SKM-1 treated with dmso at 0.1 percent for 144 hours (cell line): ENCODE measurements around the gene CFAP100.

ENCODE experiments used
- DNase-seq: peaks from one replicate; lab custom pipeline; 2025; ENCODE audit not compliant: unreplicated experiment; lab: John Stamatoyannopoulos, UW

Gene CFAP100

DNA sequence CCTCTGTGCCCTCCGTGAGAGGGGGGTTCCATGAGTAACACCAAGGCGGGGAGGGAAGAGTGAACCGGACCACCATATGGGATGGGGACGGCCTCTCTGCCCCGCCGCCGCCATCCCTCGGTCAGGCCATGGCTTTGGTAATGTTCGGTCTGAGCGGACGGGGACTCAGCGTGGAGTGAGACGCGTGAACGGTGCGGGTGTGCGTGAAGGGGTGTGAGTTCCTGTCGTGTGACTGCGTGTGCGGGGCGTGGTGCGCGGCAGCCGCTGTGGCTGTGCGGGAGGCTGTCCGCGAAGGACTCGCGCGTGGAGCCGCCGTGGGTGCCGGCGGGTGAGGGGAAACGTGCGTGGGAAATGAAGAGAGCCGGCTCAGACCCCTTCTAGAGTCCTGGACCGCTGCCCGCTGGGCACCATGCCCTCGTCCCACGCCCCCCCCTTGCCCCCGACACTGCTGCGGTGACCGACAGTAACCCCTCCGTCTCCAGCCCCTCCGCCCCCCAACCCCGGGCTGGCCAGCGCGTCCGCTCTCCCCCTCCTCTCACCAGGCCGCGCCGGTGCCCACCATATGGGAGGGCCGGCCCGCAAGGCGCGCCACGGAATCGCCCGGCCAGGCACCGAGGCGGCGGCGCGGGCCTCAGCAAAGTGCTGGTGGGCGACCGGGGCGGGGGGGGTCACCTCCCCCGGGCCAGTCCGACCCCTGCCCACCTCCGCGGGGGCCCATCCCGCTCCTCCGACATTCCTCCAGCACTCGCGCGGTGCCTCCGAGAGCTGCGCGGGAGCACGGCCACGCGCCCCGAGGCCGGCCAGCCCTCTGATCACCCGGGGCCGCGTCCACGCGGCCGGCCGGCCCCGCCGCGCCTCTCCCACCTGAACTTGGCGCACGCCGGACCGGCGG, 38.1 kb upstream of the CFAP100 start:
- DNase-seq: no peak

DNA sequence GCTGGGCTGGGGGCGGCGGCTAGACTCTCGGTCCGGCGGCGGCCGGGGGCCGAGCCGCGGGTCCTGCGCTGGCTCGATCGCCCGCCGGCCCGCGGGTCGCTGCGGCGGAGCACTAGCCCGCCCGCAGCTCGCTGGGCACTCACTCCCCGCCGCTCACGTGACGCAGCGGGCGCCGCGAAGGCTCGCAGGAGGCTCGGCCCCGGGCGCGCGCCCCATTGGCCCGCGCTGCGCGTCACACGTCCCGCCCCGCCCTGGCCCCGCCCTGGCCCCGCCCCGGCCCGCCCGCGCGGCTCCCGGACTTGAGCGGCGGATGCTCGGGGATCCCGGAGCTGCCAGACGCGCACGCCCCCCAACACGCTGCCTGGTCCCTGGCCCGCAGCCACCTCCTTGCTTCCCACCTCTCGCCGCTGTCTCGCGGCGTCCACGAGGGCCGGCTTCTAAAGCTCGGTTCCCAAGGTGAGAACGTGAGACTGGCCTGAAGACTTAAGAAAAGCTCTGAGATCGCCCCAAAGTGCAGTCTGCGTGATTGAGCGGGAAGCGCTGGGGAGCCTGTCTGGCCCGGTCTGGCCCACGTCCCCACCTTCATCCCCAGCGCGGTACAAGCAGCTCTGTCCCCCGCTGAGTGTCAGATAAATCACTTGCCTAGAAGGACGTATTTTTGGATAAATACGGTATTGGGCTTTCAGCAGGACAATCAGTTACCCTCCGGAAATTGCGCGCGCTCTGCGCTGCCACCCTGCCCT, 37.2 kb upstream of the CFAP100 start, which contains the start of gene KLF15:
KLF15 (minus strand) TSS at position 114 of the 743 bp plus-strand sequence. CDS start 4,486 bp downstream, outside the sequence.
- peak; percentile 70 for DNase-seq

DNA sequence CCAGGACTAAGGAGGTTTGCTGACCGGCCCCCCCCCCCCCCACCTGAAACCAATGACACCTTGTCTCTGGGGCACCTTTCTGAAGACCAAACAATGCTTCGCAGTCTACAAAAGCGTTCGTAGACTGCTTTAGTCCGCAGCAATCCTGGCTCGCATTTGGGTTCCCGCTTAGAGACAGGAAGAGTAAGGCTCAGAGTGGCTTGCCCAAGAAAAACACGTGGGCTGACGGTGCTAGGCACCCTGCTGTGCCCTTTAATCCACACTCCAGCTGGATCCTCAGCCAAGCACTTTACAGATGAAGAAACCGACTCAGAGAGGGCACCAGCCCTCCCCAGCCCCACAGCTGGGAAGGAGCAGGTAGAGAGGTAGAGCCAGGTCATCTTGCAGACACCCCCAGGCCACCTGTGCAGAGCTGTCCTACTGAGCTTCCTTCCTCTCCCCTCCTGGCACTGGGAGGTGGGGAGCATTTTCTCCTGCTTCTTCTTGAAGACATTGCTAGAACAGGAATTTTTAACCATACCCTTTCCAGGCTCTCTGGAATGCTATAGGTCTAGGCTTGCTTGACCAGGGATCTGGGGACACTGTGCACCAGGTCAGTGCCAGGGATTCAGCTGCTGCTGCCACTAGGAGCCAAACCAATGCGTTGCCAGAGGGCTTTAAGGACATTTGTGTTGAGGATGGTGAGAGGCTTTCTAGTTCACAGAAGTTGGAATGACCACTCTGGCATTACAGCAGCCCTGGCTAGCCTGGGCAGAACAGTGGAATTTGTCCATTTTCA, 36.5 kb upstream of the CFAP100 start:
- DNase-seq: no peak

DNA sequence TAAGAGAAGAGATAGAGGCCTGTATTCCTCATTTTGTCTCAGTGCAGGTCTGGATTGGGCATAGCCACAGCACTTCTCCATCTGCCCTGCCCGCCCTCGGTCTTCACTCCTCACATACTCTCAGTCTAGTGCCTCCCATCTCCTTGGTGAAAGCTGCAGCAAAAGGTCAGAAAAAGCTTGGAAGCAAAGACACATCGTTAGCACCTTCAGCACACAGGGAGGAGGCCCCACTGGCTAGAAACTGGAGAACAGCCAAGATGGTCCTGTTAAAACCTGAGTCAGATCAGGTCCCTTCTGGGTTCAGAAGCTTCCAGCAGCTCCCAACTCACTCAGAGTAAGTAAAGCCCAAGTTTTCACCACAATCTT, 35.9 kb upstream of the CFAP100 start:
- no peak for DNase-seq

DNA sequence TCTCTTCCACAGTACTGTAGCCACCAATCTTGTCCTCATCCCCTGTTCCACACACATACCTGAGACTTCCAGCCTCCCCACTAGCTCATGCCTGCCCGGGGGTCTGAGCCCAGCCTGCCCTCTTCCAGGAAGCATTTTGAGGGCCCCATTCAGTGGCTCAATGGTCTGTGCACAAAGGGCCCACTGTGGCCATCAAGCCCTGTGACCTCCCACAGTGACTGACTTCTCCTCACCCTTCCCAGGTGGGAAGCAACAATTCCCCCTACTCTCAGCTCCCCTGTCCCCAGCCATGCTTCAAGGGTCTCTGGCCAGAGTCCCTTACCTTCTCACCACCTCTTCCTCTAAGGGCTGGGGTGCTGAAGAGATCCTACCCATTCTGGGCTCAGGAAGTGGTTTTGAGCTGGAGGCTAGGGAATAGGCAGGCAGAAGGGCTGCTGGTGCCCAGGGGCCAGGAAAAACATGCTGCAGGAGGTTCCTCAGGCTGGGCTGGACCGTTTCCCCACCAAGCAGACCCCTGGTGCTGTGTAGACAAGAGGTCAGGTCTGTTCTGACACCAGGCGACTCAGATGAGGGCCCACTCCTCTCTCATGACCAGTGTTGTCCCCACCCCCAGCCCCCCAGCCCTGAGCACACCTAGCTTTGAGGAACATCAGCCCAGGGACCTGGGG, 34.5 kb upstream of the CFAP100 start:
- DNase-seq: no peak

DNA sequence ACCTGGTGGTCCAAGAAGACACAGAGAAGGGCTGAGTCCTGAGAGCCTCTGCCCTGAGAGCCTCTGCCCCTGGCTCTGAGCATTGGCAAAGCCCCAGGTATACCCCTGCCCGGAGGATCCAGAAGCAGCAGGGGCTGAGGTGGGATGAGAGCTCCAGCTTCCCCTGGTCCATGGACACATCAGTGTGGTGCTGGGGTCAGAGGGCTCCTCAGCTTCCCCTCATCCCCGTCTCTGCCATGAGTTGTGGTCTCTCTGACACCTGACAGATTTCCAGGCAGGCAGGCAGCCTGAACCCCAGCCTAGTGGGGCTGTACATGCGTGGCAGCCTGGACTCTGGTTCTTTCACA, 34.0 kb upstream of the CFAP100 start:
- DNase-seq: no peak

DNA sequence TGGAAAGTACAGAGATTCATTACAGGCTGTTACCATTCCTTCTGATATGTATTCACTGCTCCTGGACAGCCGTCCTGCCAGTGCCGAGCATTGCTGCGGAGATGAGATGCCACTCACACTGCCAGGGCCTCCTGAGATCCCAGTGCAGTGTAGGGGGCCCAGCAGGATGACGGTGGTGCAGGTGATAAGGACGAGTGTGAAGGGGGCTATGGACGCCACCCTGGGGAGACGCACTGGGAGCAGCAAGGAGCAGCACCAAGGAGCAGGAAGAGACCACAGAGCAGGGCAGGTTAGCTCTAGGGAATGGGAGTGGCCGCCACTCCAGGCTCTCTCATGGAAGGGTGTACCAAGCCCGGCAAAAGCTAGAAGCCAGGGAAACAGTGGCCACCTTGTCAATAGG, 33.5 kb upstream of the CFAP100 start:
- DNase-seq: no peak

DNA sequence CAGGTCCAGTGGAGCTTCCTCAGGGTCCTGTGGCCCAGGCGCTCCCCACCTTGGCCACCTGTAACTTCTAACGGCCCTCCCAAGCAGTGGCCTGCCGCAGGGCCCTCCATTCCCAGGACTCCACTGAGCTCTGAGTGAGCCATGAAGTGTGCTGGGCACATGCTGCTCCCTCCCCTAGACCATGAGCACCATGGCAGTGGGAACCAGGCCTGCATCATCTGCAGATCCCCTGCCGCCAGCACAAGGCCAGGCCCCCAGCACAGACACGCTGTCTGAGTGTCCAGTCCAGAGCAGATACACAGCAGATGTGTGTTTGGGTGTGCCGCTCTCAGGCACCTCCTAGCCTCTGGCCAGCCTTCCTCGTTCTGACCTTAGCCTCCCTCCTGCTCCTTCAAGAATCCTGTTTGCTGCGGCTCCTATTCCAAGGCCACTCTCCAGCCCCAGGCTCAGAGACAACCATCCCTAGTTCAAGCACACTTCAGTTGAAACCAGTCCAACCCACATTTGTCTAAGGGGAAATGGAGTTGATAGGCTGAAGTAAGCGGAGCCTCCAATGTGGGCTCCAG, 30.5 kb upstream of the CFAP100 start:
- DNase-seq: no peak

DNA sequence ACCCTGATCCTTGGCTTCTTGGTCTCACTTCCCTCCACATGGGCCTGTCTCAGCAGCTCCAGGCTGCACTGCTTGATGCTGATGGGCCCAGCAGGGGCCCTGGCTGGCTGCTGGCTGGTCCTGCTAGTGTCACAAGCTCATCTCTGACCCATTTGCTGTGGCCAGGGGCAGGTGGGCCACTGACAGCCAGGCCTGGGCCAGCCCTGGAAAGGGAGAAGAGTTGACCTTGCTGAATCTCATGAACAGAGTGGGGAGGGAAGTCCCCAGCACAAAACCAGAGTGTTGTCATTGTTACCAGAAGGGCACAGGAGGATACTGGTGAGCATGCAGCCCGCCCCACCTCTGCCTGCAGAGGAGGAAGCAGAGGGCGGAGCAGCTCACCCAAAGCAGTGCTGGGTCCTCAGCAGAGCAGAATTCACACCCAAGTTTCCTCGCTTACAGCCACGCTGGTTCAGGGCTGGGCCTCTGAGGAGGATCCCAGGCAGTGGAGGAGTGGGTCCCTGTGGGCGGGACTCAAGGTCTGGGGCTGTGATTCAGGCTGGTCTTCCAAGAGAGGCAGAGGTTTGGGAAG, 29.9 kb upstream of the CFAP100 start:
- DNase-seq: peak; percentile 17

DNA sequence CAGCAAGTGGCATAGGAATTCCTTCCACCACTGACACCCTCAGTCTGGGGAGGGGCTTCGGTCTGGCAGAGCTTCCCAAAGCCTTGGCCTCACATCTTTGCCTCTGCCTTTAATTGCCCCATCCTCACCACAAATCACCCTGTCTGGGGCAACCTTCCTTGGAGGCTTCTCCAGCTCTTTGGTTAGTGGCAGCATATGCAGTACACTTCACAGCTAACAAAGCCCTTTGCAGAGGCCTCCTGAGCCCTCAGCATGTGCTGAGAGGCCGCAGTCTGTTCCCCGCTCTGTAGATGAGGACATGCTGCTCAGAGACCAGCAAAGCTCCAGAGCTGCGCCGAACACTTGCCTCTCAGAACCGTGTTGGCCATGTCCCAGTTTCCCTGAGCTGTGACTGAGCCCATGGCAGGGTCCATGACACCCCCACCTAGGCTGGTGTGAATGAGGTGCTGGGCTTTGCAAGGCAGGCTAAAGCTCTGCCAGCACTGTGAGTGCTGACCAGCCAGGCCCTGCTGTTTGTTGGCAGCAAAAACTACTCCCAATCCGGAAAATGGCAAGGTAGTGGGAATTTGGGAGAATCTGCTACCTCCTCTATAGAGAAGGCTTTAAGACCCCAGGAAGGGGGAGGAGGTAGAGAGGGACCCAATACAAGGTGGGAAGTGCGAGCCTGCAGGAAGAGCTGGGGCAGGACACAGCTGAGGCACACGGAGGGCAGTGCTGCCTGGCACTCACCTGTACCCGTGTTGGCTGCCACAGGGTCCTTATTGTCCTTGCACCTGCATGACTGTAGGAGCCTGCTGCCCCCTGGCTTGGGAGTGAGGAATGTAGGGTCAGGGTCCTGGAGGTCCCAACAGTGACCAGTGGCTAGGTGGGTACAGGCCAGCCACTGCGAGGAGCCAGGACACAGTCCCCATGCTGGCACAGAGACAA, 29.1 kb upstream of the CFAP100 start:
- DNase-seq: no peak

DNA sequence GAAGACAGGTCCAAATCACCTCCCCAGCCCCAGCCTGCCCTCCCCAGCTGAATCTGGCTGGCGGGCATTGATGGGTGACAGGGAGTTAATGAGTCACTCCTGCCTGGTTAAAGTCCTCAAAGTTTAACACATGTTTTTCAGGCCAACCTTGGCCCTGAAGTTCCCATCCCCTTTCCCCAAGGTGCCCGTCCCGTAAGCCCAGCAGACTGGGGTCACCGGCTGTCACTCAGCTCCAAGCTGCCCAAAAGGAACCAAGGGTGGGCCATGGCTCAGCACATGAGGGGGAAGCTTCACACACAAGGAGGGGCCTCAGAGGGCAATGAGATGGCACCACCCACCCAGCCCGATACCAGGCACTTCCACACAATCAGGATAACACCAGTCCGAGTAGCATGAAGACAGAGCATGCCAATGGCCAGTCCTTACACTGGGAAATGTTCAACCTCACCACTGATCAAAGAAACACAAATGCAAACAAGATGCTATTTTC, 27.3 kb upstream of the CFAP100 start:
- no peak for DNase-seq

DNA sequence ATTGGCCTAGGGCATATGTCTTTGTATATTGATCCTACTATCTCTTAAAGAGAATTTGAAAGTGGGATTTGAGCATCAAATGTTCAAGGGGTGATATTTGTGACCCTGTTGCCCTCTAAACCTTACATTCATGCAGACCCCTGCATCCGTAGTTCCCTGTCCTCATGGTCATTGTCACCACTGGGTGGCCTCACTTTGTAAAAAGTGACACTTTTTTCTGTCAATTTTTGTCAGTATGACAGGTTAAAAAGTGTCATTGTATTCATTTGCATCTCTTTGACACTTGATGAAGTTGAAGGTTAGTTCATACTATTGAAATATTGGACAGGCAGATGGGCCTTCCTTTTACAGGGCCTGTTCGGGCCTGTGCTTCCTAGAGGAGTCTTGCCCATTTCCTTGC, 25.2 kb upstream of the CFAP100 start:
- no peak for DNase-seq

DNA sequence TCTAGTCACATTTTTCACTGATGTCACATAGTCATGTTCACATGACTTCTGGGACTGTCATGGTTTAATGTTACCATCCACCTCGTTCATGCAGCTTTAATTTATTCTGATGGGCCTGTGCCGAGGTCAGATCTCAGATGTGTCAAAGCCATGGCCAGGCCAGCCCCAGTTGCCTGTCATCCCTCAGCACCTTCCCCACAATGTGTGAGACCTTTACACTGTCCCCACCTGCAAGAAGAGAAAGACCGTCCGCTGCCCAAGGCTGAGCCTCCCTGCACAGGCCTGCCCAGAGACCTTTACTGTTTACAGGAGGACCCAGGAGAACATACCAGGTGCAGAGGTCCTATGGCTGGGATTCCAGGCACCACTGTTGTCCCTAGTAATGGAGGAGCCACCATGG, 24.7 kb upstream of the CFAP100 start:
- no peak for DNase-seq

DNA sequence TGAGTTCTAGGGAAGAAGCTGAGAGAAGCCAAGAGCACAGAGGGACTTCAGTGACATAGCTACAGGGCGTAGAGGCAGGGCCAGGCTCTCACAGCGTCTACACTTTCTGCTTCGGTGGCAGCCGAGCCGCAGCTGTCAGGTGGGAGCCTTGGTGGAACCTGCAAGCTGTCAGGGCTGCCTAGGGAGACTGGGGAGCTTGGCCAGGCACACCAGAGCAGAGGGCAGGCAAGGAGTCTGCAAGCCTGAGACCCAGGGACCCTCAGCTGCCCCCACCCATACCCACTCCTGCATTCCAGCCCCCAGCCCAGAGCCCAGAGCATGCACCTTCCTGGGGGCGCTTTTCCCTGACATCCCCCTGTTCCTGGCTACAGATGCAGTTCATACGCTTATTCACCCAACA, 24.1 kb upstream of the CFAP100 start:
- DNase-seq: no peak

DNA sequence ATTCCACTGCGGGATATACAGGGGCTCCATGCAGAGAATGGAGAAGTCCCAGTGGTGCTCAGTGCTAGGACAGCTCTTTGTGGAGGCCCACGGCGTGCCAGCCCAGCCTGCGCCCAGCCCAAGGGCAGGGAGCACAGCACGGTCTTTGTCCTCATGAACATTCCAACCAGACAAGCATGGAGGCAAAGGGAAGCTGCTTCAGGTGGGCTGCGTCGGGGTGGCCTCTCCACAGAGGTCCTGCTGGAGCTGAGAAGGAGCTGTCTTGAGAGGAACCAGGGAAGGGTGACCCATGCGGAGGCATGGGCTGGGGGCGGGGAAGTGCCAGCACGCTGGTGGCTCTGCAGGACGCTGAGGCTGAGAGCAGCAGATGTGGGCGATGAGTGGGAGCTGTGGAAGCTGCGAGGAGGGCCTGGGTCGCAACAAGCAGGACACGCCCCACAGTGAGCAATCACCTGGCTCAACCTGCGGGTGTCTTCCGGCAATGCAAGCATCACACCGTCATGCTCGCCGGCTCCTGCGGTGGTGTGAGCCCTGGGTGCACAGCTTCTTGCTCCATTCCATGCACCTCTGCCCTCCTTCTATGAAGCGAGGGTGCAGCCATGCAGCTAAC, 23.5 kb upstream of the CFAP100 start:
- DNase-seq: no peak

DNA sequence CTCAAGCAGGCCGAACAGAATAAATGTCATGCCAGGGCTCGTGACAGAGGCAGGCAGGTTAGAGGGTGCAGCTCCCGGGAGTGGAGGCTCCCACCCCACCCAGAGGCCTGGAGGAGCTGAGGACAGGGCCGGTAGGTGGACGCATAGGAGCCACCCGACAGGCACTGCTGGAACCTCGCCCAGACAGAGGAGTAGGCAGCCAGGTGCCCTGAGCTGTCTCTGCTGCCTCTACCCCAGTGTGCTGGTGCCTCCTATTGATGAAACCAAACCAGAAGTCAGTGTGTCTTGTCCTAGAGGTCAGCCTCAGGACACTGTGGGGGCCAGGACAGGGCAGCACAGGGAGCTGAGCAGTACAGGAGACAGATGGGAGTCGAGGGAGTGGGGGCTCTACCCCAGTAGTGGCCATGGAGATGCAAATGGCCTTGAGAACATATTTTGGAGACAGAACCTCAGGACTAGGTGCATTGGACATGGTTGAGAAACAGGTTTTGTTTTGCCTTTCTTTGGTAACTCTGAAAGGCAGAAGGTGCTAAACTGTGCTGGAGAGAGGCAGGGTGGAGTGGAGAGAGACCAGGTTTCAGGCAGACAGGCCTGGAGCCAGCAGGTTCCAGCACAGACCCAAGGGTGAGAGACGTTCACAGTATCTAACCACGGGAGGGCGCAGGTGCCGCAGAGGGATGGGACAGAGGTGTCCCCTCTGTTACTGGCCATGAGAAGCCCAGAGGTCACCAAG, 22.1 kb upstream of the CFAP100 start:
- DNase-seq: no peak

DNA sequence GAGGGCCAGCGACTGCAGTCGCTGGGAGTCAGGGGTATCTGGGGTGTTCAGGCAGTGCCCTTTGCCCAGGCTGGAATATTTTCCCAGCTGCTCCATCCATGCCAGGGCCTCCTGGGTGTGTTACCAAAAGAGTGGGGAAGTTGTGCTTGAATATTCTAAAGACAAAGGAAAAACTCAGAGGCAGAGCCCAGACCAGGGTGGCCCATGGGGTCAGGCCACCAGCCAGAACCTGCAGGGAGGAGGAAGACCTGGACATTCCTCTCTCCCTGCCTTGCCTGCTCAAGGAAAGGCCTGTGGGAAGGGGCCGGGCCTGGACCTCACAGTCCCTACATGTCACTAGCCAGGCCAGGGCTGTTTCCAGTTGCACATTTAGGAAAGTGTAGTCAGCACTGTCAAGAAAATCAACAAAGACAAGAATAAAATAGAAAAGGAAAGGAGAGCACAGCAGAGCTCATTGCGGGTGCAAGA, 21.5 kb upstream of the CFAP100 start:
- no peak for DNase-seq
